Kidney epithelial cell (primary cell): ENCODE data around the gene TNFRSF25. TPM values are rescaled to one million over a fixed set of nuclear protein-coding genes. Genes with fewer than 3 reads are reported as not detected.
"Not testable (repeated sequence)": the region's sequence is repeated elsewhere in the genome, so short reads cannot be mapped to it uniquely, and the experiment has no call there.

ENCODE experiments used
- DNase-seq: peaks from one replicate; pipeline ENCODE4 v3.0.0-alpha.2; 2010; ENCODE audit warnings: low read depth
- H3K27me3 ChIP-seq: 2 replicates; pipeline ENCODE4 v1.6.0; 2011; ENCODE audit warnings: low read length; ENCODE audit not compliant: control insufficient read depth, insufficient read depth
- H3K36me3 ChIP-seq: 2 replicates; pipeline ENCODE4 v1.5.1; 2011; ENCODE audit warnings: low read length; ENCODE audit not compliant: control insufficient read depth, insufficient read depth
- H3K4me3 ChIP-seq: 2 replicates; pipeline ENCODE4 v1.5.1; 2011; ENCODE audit warnings: low read depth, mild to moderate bottlenecking, control low read depth, low read length
- total RNA-seq: library from RNA; depleted of rRNA; stranded (reverse); fragments of >200 nt; gene quantifications from 2 replicates; pipeline ENCODE4 v1.2.3, GENCODE V29; 2015
- TF ChIP-seq, protein P1 (sequence below): IDR thresholded peaks from 2 replicates; pipeline ENCODE4 v1.5.1; 2011; ENCODE audit warnings: mild to moderate bottlenecking, moderate library complexity, low read length, control low read depth, inconsistent platforms; ENCODE audit not compliant: insufficient read depth, poor library complexity, severe bottlenecking

The TNFRSF25 gene
- total RNA-seq, 1 donor from 2014 or later, result 20.2 TPM

DNA sequence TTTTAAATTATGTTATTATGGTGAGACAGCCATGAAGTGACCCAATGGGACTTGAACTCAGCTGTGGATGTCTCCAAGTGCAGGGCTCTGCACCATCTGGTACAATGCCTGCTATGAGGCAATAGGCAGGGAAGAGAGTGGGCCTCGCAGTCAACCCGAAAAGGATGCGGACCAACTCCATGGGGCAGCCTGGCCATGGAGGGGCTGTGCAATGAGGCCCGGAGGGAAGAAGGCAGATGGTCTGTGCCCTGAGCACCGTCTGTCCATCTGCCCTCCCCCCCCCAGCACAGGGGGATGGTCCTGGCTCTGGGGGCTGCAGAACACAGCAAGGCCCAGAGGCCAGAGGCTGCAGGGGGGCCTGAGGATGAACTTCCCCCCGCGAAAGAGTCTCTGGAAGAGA, 24.4 kb downstream of the TNFRSF25 start:
- no peaks in the 10 kb centered on the region for H3K36me3 ChIP-seq
- H3K27me3 ChIP-seq, result peaks cover 42% of the 10 kb centered on the region
- no peak overlapping the region for H3K4me3 ChIP-seq
- no peak for DNase-seq
- TF ChIP-seq, protein P1, sequence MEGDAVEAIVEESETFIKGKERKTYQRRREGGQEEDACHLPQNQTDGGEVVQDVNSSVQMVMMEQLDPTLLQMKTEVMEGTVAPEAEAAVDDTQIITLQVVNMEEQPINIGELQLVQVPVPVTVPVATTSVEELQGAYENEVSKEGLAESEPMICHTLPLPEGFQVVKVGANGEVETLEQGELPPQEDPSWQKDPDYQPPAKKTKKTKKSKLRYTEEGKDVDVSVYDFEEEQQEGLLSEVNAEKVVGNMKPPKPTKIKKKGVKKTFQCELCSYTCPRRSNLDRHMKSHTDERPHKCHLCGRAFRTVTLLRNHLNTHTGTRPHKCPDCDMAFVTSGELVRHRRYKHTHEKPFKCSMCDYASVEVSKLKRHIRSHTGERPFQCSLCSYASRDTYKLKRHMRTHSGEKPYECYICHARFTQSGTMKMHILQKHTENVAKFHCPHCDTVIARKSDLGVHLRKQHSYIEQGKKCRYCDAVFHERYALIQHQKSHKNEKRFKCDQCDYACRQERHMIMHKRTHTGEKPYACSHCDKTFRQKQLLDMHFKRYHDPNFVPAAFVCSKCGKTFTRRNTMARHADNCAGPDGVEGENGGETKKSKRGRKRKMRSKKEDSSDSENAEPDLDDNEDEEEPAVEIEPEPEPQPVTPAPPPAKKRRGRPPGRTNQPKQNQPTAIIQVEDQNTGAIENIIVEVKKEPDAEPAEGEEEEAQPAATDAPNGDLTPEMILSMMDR, result no peak

DNA sequence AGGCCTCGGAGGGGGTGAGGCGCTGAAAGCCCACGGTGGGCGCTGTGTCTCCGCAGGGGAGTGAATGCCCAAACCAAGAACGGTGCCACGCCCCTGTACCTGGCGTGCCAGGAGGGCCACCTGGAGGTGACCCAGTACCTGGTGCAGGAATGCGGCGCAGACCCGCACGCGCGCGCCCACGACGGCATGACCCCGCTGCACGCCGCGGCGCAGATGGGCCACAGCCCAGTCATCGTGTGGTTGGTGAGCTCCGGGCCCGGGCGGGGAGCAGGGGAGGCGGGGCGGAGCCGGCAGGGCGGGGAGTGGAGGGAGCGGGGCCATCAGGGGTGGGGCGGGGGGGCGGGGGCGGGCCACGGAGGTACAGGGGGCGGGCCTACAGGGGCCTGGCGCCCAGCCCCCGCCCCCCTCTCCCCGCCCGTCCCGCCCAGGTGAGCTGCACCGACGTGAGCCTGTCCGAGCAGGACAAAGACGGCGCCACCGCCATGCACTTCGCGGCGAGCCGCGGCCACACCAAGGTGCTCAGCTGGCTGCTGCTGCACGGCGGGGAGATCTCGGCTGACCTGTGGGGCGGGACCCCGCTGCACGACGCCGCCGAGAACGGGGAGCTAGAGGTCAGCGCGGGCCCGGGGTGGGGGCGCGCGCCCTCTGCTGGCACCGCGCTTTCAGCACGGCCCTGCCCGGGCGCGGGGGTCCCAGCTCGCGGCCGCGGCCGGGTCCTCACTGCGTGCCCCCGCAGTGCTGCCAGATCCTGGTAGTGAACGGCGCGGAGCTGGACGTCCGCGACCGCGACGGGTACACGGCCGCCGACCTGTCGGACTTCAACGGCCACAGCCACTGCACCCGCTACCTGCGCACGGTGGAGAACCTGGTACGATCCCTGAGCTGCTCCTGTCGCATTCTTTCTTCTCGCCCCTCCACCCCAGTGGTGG, 25.5 kb downstream of the TNFRSF25 start:
- H3K27me3 ChIP-seq, result peaks cover 39% of the 10 kb centered on the region
- no peaks in the 10 kb centered on the region for H3K36me3 ChIP-seq
- no peak overlapping the region for H3K4me3 ChIP-seq
- TF ChIP-seq, protein P1, result no peak
- DNase-seq, result no peak

DNA sequence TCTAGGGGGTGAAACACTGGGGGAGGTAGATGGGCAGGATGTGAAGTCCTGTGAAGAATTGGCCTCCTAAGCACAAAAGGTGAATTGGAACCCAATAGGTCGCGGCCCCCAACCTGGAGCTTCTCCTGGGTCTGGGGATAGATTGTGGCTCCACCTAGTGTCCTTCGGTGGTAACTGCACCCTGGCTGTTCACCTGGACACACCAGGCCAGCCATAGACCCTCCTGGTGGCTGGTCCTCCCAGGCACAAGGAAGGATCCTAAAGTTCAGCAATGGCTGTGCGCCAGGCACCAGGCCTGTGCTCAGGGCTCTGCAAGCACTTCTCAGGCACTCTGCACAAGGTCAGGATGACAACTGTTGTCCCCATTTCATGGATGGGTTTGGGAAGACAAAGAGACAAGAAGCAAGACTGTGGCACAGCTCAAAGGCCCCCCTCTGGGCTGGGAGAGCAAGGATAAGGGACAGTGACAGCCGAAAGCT, 27.9 kb downstream of the TNFRSF25 start:
- H3K27me3 ChIP-seq, result peaks cover 29% of the 10 kb centered on the region
- H3K4me3 ChIP-seq, result no peak overlapping the region
- no peak for DNase-seq
- TF ChIP-seq, protein P1, result peak; percentile 91
- no peaks in the 10 kb centered on the region for H3K36me3 ChIP-seq

DNA sequence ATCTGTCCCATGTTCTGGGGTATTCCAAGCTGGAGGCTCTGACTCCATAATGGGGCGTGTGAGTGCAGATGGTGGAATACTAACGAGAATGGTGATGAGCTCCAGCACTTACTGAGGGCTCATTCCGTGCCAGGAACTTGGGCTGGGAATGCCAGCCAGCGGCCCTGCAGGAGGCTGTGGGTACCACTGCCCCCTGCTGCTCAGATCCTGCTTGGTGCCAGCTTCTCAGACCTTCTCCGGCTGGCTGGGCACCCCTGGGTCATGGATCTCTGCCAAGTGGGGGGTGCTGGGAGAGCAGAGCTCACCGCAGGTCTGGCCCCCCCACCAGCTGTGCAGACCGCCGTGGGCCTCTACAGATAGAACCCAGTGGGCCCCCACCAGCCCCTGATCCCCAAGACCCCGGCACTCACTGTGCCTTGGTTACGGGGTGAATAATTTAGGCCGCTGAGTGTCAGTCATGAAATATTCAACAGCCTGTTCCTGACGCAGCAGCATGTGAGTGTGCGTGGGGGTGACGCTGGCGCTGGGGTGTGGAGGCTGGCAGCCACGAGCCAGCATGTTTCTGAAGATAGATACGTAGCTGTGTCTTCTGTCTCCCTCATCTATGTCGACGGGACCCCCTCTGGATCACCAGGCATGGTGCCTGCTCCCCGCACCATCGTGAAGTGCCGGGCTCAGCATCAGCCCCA, 28.8 kb downstream of the TNFRSF25 start:
- peaks cover 32% of the 10 kb centered on the region for H3K27me3 ChIP-seq
- not testable (repeated sequence) for H3K36me3 ChIP-seq, H3K4me3 ChIP-seq
- TF ChIP-seq, protein P1, result peak; percentile 78
- peak; percentile 19 for DNase-seq

DNA sequence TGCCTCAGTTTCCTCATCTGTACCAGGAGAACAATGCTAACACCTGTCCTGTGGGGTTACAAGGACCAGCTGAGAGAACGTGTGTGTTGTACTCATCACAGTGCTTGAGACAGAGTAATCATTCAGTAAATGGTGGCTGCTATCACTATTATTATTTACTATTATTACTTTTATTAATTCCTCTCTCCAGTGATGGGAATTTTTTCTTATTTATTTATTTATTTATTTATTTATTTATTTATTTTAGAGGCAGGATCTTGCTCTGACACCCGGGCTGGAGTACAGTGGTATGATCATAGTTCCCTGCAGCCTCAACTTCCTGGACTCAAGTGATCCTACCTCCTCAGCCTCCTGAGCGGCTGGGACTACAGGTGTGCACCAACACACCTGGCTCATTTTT, 29.7 kb downstream of the TNFRSF25 start:
- H3K27me3 ChIP-seq, result peaks cover 32% of the 10 kb centered on the region
- not testable (repeated sequence) for H3K36me3 ChIP-seq, H3K4me3 ChIP-seq, DNase-seq

DNA sequence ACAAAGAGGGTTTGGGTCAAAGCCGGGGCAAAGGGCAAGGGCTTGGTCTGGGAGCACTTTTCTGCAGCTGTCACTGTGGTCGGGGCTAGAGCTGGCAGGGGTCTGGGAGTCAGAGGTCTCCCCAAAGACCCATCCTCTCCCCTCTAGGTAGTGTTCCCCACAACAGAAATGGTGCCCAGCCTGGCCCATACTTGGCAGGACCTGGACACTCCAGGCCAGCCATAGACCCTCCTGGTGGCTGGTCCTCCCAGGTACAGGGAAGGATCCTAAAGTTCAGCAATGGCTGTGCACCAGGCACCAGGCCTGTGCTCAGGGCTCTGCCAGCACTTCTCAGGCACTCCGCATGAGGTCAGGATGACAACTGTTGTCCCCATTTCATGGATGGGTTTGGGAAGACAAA, 30.4 kb downstream of the TNFRSF25 start:
- Histone ChIP-seq H3K36me3 (no peaks in the 10 kb centered on the region), H3K27me3 (peaks cover 31% of the 10 kb centered on the region), H3K4me3 (no peak overlapping the region)
- DNase-seq, result no peak
- TF ChIP-seq, protein P1, result no peak
